Measurements from ENCODE around the gene DLG5.

Gene DLG5

GRCh38 chr10:77910524-77911145, 15.9 kb downstream of the DLG5 start:
- no peak for DNase-seq

GRCh38 chr10:77909749-77910375, 16.7 kb downstream of the DLG5 start:
- DNase-seq: no peak

- DNase-seq: no peak
These were observed 17.4 kb downstream of the DLG5 start for GRCh38 chr10:77909021-77909748.

- no peak for DNase-seq
These were observed 18.4 kb downstream of the DLG5 start for GRCh38 chr10:77907900-77908717.

- DNase-seq: no peak
These were observed 19.1 kb downstream of the DLG5 start for GRCh38 chr10:77907462-77907861.

GRCh38 chr10:77906951-77907421, 19.6 kb downstream of the DLG5 start:
- no peak for DNase-seq

- no peak for DNase-seq
These were observed 20.8 kb downstream of the DLG5 start for GRCh38 chr10:77905781-77906180.

GRCh38 chr10:77905086-77905748, 21.3 kb downstream of the DLG5 start:
- DNase-seq: no peak

- DNase-seq: no peak
These were observed 22.3 kb downstream of the DLG5 start for GRCh38 chr10:77904100-77904840.

GRCh38 chr10:77902159-77902558, 24.4 kb downstream of the DLG5 start:
- DNase-seq: no peak

GRCh38 chr10:77901743-77902142, 24.8 kb downstream of the DLG5 start:
- DNase-seq: no peak

GRCh38 chr10:77899690-77900089, 26.9 kb downstream of the DLG5 start:
- DNase-seq: no peak

- DNase-seq: no peak
These were observed 27.5 kb downstream of the DLG5 start for GRCh38 chr10:77899080-77899477.

GRCh38 chr10:77898323-77899079, 28.1 kb downstream of the DLG5 start:
- DNase-seq: no peak

GRCh38 chr10:77896058-77896457, 30.5 kb downstream of the DLG5 start:
- no peak for DNase-seq

GRCh38 chr10:77894058-77894457, 32.5 kb downstream of the DLG5 start:
- no peak for DNase-seq

- no peak for DNase-seq
These were observed 33.2 kb downstream of the DLG5 start for GRCh38 chr10:77893386-77893785.

GRCh38 chr10:77892761-77893160, 33.8 kb downstream of the DLG5 start:
- DNase-seq: no peak

- DNase-seq: no peak
These were observed 34.4 kb downstream of the DLG5 start for GRCh38 chr10:77892021-77892739.

GRCh38 chr10:77890097-77890496, 36.5 kb downstream of the DLG5 start:
- no peak for DNase-seq

Data from bone marrow (tissue), 2 donors.